Measurements from ENCODE around the gene DNAJB6. TPM values are rescaled to one million over a fixed set of nuclear protein-coding genes. Genes with fewer than 3 reads are reported as not detected.

DNAJB6 gene
- total and polyA plus RNA-seq, 2 of the 4 experiments (the other 2 are of a cell fraction): 93.4 to 165 TPM

- Histone ChIP-seq H4K5ac (ENCODE audit: low read depth, low read length) (no peak overlapping the region), H3K4me3 (ENCODE audit: insufficient read depth, low read depth, low read length) (no peak overlapping the region), H3K27ac (ENCODE audit: insufficient read depth, low read length) (no peak overlapping the region), H3K4me1 (ENCODE audit: control insufficient read depth, insufficient read depth, low read length) (no peaks in the 10 kb centered on the region), H2BK15ac (ENCODE audit: low read depth, low read length) (no peak overlapping the region), H3K4me2 (ENCODE audit: low read depth, low read length) (no peak overlapping the region), H3K9ac (ENCODE audit: low read depth, low read length) (no peak overlapping the region), H3K23ac (ENCODE audit: low read depth, low read length) (no peak overlapping the region), H2AK9ac (replicated peaks; ENCODE audit: low read depth, low read length, poor library complexity) (no peak overlapping the region), H3K4ac (ENCODE audit: low read depth, low read length) (no peak overlapping the region), H3K79me1 (ENCODE audit: low read depth in 1 of 2, low read length in 2 of 2) (no peaks in the 10 kb centered on the region), H2BK20ac (ENCODE audit: low read depth, low read length) (no peak overlapping the region), H2AK5ac (ENCODE audit: low read depth, low read length) (no peak overlapping the region), H3K36me3 (ENCODE audit: control insufficient read depth, insufficient read depth, low read length) (peaks cover 7% of the 10 kb centered on the region), H2BK5ac (ENCODE audit: low read depth, low read length, poor library complexity, severe bottlenecking) (no peak overlapping the region), H3K14ac (replicated peaks; ENCODE audit: low read depth, low read length) (no peak overlapping the region), H4K8ac (ENCODE audit: low read depth in 2 of 2, low read length in 2 of 2) (no peak overlapping the region), H3K56ac (ENCODE audit: extremely low read depth, insufficient read depth, low read length) (no peak overlapping the region), H3K18ac (ENCODE audit: low read depth, low read length) (no peak overlapping the region), H3K27me3 (ENCODE audit: control insufficient read depth, insufficient read depth, low read length) (no peaks in the 10 kb centered on the region), H3K9me3 (ENCODE audit: control insufficient read depth, insufficient read depth, low read length) (no peaks in the 10 kb centered on the region), H3K9me1 (ENCODE audit: insufficient read depth, low read length) (no peaks in the 10 kb centered on the region), H4K91ac (ENCODE audit: insufficient read depth, low read depth, low read length) (no peak overlapping the region), H4K20me1 (ENCODE audit: insufficient read depth, low read length) (no peaks in the 10 kb centered on the region), H2BK120ac (ENCODE audit: low read depth, low read length) (no peak overlapping the region), H2AFZ (replicated peaks; ENCODE audit: low read length, poor library complexity) (peak overlapping the region; percentile 21)
- DNase-seq (no peak), ATAC-seq (ENCODE audit: low read depth) (no peak)
- in situ Hi-C loops (cut with MboI; ENCODE audit: low sequenced_read_pairs) (no loop called here), dilution Hi-C loops (cut with HindIII; ENCODE audit: low sequenced_read_pairs, unreplicated experiment) (no loop called here), intact Hi-C loops (cut with micrococcal nuclease) (no loop called here)
- CTCF ChIA-PET: no interaction called here
- BruUV-seq (replicated peaks): no TSS peak
- TF ChIP-seq FOS (IDR thresholded peaks at IDR 0.05; ENCODE audit: low read depth, low read length) (no peak), RCOR1 (IDR thresholded peaks at IDR 0.05; ENCODE audit: insufficient replicate concordance, low read length) (no peak), NFE2L2 (IDR thresholded peaks at IDR 0.05; ENCODE audit: low read depth, low read length) (no peak), MAZ (IDR thresholded peaks at IDR 0.05; ENCODE audit: borderline replicate concordance, low read depth, low read length) (no peak), SMC3 (IDR thresholded peaks at IDR 0.05; ENCODE audit: low read depth, low read length) (no peak), CHD1 (IDR thresholded peaks at IDR 0.05; ENCODE audit: low read depth, low read length) (no peak), USF2 (IDR thresholded peaks at IDR 0.05; ENCODE audit: low read depth, low read length) (no peak), RFX5 (IDR thresholded peaks at IDR 0.05; ENCODE audit: low read depth, low read length) (no peak), BHLHE40 (IDR thresholded peaks at IDR 0.05; ENCODE audit: low read depth, low read length) (no peak), CEBPB (IDR thresholded peaks at IDR 0.05; ENCODE audit: low read depth, low read length) (no peak), ELK1 (IDR thresholded peaks at IDR 0.05; ENCODE audit: borderline replicate concordance, low read depth, low read length) (no peak), MXI1 (IDR thresholded peaks at IDR 0.05; ENCODE audit: borderline replicate concordance, low read depth, low read length) (no peak), POLR2A (IDR thresholded peaks at IDR 0.05; ENCODE audit: low read depth, low read length) (no peak), CTCF (conservative IDR thresholded peaks at IDR 0.05; ENCODE audit: low read depth, low read length) (no peak), MAFK (IDR thresholded peaks at IDR 0.05; ENCODE audit: low read depth, low read length) (no peak), RAD21 (IDR thresholded peaks at IDR 0.05; ENCODE audit: low read length) (no peak)
- POLR2A ChIA-PET (ENCODE audit: unreplicated experiment): no interaction called here
- WGBS, 2 experiments (ENCODE audit: extremely low coverage in 2 of 2, insufficient read length in 1 of 2): 77% methylated on average over 9 of the region's 18 CpGs; no CpG with 5 or more reads in 1 of the 2 experiments
Measured at GRCh38 chr7:157425137-157425731, 88.4 kb downstream of the DNAJB6 start.

All from IMR-90 (cell line).